Dermis blood vessel endothelial cell (primary cell): ENCODE results near the gene KLHL7. TPM values are rescaled to one million over a fixed set of nuclear protein-coding genes. Genes with fewer than 3 reads are reported as not detected.
"Not testable (repeated sequence)": the region's sequence is repeated elsewhere in the genome, so short reads cannot be mapped to it uniquely, and the experiment has no call there.

ENCODE experiments used
- DNase-seq: peaks from one replicate; pipeline ENCODE4 v3.0.0; 2010
- total RNA-seq: library from RNA; depleted of rRNA; stranded (reverse); fragments of >200 nt; gene quantifications from 2 replicates; pipeline ENCODE4 v1.2.3, GENCODE V29; 2014

The KLHL7 gene
- total RNA-seq, 1 donor from 2014 or later: 24.5 TPM

DNA sequence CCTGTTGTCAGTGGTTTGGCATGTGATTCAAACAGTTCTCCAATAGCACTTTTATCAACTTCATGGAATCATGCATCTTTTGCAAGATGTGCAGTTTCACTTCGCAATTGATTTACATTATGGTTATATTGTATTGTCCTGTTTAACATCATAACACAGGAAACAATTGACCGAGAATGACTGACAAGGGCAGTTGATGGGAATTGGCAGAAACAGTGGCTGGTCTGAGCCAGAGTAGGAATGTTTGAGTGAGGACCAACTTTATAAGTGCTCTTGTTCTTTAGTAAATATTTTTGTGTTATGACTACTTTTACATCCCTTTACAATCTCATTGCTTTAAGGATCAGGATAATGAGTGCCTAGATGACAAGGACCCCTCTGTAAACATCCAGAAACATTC is 2.2 kb downstream of the KLHL7 start:
- DNase-seq: peak; percentile 27

DNA sequence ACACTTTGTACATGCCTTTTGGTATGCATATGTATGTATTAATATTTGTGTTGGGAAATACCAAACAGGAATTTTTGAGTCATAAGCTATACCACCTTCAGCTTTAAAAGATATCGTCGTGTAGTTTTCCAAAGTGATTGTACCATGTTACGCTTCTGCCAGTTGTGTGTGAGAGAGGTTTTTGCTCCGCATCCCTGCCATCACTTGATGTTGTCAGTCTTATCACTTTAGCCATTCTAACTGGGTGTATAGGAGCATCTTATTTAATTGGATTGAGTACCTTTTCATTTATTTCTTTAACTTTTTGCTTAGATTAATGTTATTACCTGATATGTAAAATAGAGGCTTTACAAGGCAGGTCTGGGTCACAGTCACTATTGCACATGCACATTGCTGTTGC is 3.4 kb downstream of the KLHL7 start:
- no peak for DNase-seq

DNA sequence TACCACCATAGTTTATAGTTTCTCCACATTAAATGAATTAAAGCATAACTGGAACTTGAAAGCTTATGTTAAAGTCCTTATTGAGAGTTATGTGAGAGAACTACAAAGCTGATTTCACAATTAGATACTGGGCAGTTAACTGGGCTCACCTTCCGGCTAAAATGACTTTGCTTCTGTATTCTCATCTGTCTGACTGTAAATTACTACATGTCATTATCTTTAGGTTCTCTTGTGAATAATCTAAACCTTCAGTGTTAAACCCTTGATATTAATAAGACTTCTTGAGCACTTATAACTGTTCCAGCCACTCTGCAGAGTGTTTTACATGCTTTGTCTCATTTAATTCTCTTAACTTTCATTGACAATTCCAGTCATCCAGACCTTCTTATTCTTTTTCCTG is 3.9 kb downstream of the KLHL7 start:
- DNase-seq: no peak

DNA sequence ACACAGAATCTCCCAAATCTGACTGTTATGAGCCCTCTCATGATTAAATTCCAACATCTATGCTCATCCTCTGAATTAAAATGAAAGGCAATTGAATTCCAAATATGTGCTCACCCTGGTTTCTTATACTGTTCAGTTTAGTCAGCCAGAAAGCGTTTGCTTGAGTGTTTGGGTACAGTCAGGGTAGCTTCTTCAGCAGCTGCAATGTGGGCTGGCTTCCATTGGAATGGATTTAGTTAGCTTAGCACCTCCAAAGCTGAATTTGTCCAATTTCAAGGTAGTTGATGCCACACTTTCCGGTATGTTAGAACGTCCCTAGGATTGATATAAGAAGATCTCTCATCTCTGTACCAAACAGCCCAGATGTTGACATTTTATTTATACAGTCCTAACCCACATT is 9.3 kb downstream of the KLHL7 start:
- no peak for DNase-seq

DNA sequence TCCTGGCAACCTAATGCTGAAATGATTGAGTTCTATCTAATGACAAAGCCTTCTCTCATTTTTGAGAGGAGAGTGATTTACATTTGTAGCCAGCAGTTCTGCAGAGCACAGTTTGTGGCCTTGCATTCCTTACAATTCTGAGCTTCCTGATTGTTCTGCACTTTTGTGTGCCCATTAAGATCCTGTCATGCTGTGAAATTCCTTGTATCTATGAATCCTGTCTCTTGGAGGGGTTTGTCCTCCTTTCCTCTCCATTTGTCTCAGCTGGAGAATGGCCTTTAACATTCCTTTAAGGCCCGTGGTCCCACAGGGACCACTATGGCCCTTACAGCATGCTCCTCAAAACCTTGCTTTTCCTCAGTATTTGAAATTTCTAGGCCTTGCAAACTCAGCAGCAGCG is 10.4 kb downstream of the KLHL7 start:
- DNase-seq: no peak

DNA sequence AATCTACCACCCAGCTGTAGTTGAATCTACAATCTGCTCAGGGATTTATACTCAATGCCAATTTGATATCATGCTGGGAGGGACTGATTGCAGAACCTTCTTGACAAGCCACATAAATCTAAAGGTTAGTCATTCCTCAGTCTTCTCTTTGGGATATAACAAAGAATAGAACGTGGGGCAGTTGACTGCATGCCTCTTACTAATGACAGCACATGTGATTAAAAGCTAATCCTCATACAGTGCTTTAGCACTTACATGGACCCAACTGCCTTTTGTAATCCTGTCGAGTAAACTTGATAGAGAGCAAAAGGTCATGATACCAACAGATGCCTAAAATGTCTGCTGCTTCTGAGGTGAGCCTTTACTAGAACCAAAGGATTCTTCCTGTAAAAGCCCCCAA is 12.3 kb downstream of the KLHL7 start:
- no peak for DNase-seq

DNA sequence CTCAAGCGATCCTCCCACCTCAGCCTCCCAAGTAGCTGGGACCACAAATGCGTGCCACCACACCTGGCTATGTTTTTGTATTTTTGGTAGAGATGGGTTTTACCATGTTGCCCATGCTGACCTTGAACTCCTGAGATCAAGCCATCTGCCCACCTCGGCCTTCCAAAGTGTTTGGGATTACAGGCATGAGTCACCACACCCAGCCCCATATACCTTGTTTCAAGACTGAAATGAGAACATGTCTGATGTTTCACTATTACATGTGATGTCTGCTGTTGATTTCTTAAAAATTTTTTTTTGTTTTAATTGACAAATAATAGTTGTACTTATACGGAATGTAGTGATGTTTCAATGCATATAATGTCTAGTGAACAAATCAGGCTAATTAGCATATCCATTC is 14.5 kb downstream of the KLHL7 start:
- no peak for DNase-seq

DNA sequence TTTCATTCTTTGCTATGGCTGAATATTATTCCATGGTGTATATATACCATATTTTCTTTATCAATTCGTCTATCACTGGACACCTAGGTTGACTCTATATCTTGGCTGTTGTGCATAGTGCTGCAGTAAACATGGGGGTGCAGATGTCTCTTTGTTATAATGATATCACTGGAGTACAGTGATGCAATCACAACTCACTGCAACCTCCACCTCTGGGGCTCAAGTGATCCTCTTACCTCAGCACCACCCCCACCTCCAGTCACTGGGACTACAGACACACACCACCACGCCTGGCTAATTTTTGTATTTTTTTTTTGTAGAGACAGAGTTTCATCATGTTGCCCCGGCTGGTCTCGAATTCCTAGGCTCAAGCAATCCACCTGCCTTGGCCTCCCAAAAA is 15.6 kb downstream of the KLHL7 start:
- DNase-seq: no peak

DNA sequence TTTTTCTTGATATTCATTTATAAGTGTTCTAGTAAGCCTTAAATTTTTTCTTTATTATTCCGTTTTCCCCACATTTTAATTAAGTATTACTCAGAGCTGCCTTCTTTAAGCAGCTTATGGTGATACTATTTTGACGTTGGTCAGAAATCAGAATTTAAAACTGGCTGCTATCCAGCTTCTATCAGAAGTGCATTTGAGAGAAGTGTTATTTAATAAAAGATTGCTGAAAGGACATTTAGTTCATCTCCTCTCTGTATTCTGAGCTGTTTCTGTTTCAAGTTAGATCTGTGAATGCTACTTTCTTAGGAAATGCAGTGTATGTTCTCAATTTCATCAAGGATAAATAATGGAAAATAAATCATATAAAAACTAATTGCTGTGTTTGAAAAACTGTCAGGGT is 17.4 kb downstream of the KLHL7 start:
- no peak for DNase-seq

DNA sequence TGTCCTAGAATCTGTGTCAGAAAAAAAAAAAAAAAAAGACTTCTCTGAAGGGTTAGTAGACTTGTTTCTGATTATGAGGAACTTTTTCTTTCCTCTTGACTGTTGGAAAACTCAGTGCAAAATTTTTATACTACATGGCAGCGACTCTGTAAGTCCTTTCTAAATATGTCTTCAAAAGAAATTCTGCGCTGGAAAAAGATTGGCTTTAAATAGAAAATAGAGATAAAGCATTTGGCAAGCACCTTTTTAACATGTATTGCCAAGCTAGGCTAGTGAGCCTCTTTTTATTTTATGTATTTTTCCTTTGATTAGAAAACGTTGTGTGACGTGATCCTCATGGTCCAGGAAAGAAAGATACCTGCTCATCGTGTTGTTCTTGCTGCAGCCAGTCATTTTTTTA is 17.9 kb downstream of the KLHL7 start:
- no peak for DNase-seq

DNA sequence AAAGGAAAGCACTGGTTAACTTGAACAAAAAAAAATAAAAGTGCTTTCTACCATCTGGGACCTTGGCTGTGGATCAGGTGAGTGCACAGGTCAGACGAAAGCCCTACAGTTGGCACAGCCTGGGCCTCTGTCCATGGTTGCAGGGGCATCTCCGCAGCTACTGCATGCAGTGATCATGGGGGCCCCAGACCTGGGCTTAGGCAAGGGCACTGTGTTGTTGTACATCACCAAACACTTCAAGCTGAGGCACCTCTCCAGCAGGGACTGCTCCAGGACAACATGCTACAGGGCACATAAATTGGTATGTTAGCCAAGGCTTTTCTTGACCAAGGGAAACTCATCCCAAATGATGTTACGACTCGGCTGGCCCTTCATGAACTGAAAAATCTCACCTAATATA is 23.5 kb downstream of the KLHL7 start:
- no peak for DNase-seq

DNA sequence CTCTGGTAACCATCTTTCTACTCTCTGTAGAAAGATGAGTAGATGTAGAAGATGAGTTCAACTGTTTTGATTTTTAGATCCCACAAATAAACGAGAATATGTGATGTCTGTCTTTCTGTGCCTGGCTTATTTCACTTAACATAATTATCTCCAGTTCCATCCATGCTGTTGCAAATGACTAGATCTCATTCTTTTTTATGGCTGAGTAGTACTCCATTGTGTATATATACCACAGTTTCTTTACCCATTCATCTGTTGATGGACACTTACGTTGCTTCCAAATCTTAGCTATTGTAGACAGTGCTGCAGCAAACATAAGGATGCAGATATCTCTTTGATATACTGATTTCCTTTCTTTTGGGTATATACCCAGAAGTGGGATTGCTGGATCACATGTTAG is 26.2 kb downstream of the KLHL7 start:
- DNase-seq: not testable (repeated sequence)

DNA sequence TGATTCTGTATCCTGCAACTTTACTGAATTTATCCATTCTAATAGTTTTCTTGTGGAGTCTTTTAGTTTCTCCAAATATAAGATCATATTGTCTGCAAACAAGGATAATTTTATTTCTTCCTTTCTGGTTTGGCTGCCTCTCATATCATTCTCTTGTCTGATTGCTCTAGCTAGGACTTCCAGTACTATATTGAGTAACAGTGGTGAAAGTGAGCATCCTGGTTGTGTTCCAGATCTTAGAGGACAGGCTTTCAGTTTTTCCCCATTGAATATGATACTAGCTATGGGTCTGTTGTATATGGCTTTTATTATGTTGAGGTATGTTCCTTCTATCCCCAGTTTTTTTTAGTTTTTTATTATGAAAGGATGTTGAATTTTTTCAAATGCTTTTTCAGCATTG is 28.2 kb downstream of the KLHL7 start:
- DNase-seq: no peak

DNA sequence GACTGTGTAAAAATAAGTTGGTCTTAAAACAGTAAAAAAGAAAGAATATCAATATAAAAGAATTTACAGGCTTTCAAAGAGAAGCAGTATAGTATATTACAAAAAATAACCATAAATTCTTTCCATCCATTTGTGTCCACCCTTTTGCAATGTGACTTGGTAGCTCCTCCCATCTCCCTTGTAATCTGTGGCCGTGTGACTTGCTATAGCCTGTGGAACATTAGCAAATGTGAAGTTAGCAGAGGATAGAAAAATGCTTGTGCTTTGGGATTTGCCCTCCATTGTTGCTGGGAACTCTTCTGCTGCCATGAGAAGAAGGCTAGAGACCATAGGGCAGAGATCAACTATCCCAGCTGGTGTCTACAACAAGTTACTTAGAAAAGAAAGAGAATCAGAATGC is 30.2 kb downstream of the KLHL7 start:
- no peak for DNase-seq

DNA sequence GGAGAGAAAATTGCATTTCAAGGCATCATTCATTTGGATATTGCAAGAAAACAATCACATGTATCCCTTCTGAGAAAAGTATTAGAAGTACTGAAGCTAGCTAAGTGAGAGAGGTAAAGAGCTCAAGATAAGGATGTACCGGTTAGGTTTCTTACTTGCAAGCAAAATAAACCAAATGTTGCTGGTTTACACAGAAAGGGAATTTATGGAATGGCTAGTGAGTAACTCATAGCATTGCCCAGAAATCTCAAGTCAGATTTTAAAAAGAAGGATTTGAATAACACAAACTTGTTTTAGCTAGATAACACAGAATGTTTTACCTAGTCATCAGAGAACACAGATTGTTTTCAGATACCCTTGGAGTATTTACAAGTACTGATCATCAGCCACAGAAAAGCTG is 30.6 kb downstream of the KLHL7 start:
- DNase-seq: no peak

DNA sequence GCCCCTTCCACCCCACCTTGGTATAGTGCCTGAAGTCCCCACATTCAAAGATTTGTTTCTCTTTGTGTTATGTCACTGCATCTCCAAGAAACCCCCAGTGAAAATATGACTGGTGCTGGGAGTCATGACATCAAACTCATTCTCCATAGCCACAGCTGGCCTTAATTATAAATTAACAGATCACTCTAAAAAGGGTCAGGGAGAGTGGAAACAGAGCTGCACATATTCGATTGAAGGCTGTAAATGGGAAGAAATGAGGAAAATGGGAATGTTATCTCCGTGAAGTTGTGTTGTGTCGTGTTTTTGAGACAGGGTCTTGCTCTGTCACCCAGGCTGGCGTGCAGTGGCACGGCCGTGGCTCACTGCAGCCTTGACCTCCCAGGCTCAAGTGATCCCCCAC is 52.1 kb downstream of the KLHL7 start:
- DNase-seq: no peak

DNA sequence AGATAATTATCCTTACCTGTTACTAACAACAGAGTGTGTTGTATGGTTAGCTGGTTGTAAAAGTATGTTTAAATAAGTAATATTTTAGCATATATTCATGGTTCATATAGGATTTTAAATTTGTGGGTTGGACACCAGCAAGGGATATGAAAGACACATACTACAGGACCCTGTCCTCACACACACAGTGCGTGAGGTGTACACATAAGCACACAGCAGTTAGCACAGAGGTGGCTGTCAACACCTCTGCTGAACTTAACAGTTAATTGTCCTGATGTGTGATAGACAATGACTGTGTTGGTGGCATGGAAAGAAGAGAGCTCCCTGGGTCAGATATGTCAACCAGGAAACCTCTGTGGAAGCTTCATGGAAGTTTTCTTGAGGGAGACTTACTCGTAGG is 53.0 kb downstream of the KLHL7 start:
- no peak for DNase-seq

DNA sequence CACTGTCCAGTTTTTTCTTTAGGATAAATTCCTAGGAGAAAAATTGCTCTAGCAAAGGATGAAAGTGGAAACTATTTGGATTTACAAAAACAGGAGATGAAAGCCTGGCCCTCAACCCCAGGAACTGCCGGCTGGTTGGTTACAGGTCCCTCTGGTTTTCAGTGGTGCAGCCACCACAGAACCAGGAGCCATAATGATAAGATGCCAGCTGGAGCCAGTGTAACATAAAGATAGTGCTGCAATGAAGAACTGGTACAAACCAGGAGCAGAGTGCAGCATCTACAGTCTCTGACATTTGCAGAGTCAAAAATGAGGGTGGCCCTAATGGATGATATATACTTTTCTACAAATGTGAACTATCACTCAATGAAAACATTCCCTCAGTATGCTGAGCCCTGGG is 55.9 kb downstream of the KLHL7 start:
- no peak for DNase-seq

DNA sequence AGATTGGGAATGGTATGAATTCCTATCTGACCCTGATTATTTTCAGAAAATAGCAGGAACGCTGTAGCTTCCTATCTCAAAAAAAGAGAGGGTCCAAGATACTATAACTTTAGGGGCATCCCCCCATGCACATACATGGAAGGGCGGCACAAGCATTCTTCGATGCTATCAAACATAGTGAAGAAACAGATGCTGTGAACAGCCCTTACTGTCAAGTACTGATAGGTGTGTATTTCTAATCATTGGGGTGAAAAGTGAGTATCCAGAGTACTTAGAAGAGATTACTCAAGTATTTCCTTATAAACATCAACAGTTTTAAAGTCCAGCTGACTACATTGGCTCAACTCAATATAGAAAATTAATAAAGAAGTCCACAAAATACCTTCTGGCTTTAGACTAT is 59.3 kb downstream of the KLHL7 start:
- DNase-seq: no peak

DNA sequence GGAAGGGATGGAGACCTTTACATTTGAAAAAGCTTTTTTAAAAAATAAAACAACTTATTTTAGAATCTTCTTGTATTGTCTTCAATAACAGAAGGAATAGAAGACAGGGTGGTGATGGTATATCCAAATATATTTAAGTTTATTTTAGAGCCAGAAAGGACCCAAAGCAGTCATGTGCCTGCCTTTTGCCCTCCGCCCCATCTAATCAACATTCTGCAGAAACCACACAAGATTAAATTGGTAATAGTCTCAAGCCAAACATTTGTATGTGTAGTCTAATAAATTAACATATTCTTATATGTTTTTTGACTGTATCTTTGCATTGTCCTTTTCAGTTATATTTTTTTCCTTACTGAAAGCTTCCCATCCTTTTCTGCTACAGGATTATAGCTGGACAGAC is 59.7 kb downstream of the KLHL7 start:
- no peak for DNase-seq

DNA sequence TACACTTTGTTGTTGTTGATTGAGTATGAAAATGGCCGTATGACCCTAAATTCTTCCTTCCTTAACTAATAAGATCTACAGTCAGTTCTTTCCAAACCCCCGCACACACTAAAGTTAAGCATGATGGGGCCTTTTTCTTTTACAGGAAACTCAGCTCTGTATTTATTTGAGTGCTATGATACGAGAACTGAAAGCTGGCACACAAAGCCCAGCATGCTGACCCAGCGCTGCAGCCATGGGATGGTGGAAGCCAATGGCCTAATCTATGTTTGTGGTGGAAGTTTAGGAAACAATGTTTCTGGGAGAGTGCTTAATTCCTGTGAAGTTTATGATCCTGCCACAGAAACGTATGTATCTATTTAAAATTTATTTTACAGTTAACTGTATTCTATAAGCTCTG is 62.1 kb downstream of the KLHL7 start:
- DNase-seq: peak; percentile 25

DNA sequence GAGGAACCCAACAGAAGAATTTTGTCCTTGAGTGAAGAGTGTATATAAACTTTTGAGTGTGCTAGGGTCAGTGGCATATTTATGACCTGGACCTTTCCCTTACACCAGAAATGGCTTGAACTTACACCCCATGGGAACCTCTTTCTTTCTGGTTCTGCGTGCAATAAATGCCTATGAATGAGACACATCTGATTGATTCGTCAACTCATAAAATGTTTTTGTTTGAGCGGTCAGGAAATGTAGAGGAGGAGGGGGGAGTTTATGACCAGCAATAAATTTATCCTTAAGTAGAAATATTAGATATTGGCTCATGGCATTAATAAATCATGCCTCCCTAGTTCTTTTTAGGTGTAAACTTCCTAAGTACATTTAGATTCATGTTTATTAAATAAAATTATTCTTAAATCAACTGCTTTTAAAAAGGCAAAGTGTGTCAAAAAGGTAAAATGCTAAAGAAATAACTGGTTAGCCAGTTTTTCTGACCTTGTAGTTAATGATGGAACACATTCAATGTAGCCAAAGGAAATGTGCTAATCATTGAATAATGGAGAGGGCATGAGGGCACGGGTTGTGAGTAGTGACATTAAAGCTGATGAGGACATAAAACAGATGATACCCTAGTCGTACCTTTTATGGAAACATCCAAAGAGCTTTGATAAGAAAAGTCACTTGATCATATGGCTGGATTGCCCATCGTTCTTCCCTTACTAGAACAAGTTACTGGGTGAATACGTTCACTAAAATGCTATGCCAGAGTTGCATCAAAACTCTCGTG is 62.7 kb downstream of the KLHL7 start:
- peak; percentile 70 for DNase-seq

DNA sequence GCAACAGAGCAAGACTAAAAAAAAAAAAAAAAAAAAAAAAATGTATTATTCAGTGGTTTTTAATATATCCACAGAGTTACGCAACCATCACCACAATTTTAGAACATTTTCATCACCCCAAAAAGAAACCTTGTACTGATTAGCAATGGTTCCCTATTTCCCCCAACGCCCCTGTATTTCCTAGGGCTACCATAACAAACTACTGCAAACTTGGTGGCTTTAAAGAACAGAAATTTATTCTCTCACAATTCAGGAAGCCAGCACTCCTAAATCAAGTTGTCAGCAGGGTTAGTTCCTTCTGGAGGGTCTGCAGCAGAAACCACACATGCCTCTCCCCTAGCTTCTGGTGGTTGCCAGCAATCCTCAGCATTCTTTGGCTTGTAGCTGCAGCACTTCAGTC is 70.4 kb downstream of the KLHL7 start:
- DNase-seq: no peak

DNA sequence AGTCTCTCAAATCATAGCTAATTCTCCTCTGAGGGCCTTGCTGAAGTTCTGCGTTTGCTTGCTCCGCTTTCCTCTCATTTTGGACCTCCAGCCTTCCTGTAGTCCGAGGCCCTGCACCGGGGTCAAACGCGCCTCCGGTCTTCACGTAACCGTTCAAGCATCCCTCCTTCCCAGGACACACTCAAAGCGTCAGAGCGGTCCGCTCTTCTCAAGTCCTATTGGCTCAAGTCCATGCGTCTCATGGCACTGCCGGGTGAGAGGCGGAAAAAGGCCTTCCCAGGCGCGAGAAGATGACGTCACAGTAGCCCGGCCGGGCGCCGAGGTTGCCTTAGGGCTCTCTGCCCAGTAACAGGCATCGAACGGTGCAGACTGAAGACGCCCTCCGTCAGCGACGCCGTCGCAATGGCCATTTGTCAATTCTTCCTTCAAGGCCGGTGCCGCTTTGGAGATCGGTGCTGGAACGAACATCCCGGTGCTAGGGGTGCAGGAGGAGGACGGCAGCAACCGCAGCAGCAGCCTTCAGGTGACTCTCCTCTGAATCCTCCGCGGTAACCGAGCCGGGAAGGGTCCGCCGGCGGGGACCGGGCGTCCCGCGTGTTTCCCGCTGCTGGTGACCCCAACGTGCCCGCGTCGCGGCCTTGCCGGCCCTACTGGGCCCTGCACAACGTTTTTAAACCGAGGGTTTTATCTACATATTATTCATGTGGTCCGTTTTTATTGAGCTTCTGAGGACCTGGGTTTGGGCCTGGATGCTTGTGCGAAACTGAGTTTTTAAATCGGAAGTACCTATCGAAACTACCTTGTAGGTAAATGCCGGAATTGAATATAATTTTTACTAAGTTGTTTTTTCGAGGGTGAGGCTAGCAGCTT is 76.3 kb downstream of the KLHL7 start, which contains the start of gene NUP42:
NUP42 (plus strand) TSS at position 365 of the 870 bp plus-strand sequence; CDS start at position 403, 38 bp downstream.
- DNase-seq: peak; percentile 100
